Activated T-helper 1 cell treated with Interleukin-2 at 50 U/mL for 16 hours (primary cell): ENCODE measurements around the gene PCBP3.

Experiments
- DNase-seq: peaks from one replicate; pipeline ENCODE4 v3.0.0-alpha.2; 2020; ENCODE audit warnings: low read depth

The PCBP3 gene

DNA sequence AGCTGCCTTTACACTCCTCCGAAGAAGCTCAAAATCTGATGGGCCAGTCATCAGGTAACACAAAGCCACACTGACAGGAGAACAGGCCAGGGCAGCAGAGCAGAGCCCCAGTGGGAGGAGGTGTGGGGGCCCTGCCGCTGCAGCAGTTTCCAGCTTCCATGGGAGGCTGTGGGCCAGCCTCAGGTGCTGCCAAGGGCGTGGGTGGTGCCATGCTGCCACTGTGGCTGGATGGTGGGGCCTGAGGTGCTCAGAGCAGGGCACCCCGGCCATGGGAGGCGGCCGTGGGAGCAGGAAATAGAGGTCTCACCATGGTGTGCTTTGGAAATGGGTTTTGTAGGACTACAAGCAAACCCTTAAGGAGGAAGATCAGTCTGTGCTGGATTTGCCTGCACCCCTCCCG is 287.3 kb downstream of the PCBP3 start:
- DNase-seq: no peak

DNA sequence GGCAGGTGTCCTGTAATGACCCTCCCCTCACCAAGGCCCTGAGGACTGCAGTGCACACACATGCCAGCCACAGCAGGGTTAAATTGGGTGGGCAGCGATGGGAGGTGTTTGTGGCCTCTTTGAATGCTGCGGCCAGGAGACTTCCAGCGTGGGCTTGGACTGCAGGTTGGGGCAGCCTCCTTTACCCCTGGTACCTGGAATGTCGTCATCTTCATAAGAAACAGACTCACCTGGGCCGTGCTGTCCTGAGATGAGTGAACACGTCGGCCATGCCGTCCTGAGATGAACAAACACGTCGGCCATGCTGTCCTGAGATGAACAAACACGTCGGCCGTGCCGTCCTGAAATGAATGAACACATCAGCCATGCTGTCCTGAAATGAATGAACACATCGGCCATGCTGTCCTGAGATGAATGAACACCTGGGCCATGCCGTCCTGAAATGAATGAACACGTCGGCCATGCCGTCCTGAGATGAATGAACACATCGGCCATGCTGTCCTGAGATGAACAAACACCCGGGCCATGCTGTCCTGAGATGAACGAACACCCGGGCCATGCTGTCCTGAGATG is 288.0 kb downstream of the PCBP3 start:
- no peak for DNase-seq

DNA sequence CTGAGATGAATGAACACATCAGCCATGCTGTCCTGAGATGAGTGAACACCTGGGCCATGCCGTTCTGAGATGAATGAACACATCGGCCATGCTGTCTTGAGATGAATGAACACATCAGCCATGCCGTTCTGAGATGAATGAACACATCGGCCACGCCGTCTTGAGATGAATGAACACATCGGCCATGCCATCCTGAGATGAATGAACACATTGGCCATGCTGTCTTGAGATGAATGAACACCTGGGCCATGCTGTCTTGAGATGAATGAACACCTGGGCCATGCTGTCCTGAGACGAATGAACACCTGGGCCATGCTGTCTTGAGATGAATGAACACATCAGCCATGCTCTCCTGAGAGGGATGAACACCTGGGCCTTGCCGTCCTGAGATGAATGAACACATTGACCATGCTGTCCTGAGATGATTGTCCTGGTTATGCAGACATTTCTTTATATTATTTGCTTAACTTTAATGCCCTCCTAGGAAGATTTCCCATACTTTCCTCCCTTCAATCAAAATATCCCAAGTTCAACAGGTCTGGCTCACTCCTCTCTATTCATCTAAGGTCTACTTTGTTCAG is 289.5 kb downstream of the PCBP3 start:
- no peak for DNase-seq

GRCh38 chr21:45934085-45934484 is 290.6 kb downstream of the PCBP3 start:
- no peak for DNase-seq

- no peak for DNase-seq
Measured at GRCh38 chr21:45934554-45934953, 291.0 kb downstream of the PCBP3 start.

DNA sequence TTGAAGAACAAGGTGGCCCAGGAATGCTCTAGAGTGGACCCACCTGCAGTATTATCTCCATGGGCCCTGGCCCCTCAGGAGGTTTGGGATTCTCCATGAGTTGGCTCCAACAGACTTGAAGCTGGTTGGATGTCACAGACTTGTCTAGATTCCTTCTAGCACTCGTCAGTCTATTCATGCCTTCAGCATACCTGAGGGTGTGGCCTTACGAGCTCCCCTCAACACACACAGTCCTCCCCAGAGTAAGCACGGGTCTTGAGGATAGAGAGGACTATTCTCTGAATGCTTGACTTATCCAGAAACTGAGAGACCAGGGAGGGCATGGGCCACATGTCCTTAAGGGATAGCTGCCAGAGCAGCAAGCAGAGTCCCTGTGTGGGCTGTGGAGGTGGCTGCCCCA is 292.1 kb downstream of the PCBP3 start:
- no peak for DNase-seq

- no peak for DNase-seq
Measured at GRCh38 chr21:45937721-45938452, 294.4 kb downstream of the PCBP3 start.

- DNase-seq: no peak
Measured at GRCh38 chr21:45938453-45938755, 294.9 kb downstream of the PCBP3 start.

DNA sequence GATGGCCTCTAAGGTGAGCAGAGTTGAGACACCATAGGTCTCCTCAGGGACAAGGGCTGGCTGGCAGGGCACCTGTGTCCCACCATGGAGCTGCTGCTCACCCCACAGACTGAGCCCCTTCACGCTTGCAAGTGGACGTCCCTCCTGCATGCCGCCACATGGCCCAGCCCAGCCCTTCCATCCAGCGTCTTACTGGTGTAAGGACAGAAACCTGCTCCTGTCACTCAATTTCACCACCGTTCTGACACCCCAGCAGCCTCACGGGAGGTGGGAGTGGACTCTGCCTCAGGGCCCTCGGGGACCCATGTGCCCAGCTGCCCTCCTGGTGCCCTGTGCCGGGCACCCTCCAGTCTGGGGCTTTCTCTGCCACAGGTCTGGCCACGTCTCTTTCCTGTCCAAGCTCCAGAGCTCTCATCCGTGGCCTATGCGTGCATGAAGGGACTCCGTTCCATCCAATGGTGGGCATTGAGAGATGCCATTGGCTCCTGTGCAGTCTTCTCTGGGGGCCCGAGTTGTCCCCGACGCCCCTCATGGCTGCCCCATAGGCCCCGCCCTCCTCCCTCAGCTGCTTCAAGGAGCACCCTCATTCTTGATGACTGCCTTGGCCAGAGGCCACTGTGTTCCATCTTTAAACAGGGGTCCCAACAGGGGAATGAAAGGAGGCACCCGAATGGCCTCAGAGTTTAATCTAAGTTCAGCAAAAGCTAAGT is 295.4 kb downstream of the PCBP3 start:
- no peak for DNase-seq

- no peak for DNase-seq
Measured at GRCh38 chr21:45939521-45940045, 296.1 kb downstream of the PCBP3 start.

GRCh38 chr21:45940091-45940490 is 296.6 kb downstream of the PCBP3 start:
- DNase-seq: no peak

DNA sequence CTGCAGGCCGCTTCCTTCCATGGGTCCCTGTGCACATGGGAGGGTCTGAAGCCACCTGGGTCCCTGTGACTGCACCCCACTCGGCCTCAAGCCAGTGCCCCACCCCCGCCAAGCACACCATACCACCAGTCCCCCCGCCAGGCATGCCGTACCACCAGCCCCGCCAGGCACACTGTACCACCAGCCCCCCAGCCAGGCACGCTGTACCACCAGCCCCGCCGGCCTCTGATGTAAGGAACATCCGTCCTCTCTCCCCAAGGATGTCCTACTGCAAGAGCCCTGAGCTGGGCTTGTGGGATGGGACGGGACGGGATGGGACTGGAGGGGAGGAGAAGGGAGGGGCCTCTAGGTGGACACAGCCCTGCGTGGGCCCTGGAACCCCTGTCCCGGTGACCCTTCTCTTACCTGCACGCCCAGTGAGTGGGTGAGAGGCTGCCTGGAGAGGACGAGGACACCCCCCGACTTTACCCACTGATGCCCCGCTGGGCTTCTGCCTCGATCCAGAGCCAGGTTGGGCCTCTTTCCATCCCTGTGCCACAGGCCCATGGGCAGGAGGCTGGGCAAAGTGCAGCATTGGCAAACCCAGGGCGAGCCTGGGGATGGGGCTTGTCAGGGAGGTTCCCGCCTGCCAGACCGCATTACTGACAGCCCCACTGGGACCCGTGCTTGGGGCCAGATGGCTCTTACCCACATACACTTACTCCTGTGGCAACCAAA is 297.3 kb downstream of the PCBP3 start:
- DNase-seq: no peak

GRCh38 chr21:45941338-45941710 is 297.8 kb downstream of the PCBP3 start:
- DNase-seq: no peak

- DNase-seq: no peak
Measured at GRCh38 chr21:45941717-45942546, 298.4 kb downstream of the PCBP3 start.

GRCh38 chr21:45942755-45943629 is 299.5 kb downstream of the PCBP3 start:
- DNase-seq: no peak

- no peak for DNase-seq
Measured at GRCh38 chr21:45943630-45944540, 300.4 kb downstream of the PCBP3 start.

DNA sequence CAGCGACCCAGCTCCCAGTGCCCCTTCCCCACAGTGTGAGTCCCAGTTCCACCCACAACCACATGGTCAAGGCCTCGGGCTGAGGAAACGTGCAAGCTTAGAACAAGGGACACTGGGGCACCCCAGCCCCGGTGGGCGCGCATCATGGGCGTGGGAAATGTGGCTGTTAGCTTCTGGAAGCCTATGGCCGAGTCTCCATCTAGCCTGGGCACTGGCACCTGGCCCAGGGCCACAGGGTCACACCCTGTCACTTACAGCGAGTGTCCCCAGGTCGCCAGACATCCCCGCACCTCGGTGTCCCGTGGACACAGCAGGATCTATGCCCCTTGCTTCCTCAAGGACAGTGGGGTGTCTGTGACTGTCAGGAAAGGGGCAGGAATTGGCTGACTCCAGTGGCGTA is 301.1 kb downstream of the PCBP3 start:
- no peak for DNase-seq

GRCh38 chr21:45945066-45945867 is 301.7 kb downstream of the PCBP3 start:
- no peak for DNase-seq

DNA sequence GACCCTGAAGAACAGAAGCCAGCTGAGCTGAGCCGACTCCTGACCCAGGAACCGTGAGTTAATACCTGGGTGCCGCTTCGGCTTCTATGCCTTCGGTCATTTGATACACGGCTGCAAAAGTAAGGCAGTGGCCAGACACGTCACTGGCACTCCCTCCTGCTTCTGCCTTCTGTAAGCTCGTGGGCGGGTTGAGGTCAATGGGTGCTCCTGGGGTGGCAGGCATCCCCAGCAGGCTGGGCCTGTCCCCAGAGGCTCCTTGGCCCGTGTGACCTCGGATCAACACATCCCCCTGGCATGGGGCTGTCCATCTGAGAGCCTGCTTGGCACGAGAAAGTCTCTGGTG is 302.3 kb downstream of the PCBP3 start:
- no peak for DNase-seq
